Lower lobe of right lung (tissue), 2 donors: ENCODE results near the gene ULK4. TPM values are rescaled to one million over a fixed set of nuclear protein-coding genes. Genes with fewer than 3 reads are reported as not detected.

Source experiments
- ATAC-seq, 2 donors: fragments of 200-7000 bp; cut with Tn5 transposase; one replicate each; pipeline ENCODE4 v1.9.1; 2020 to 2022; ENCODE audit warnings: mild to moderate bottlenecking in 2 of 2, moderate library complexity in 2 of 2
- DNase-seq: peaks from one replicate; pipeline ENCODE4 v3.0.0-alpha.2; 2020
- H3K27ac ChIP-seq: fragments of 200-600 bp; one replicate; pipeline ENCODE4 v1.8.0; 2022
- H3K27me3 ChIP-seq: fragments of 200-600 bp; one replicate; pipeline ENCODE4 v1.8.0; 2022; ENCODE audit warnings: low read depth
- H3K36me3 ChIP-seq: fragments of 200-600 bp; one replicate; pipeline ENCODE4 v1.8.0; 2022; ENCODE audit warnings: mild to moderate bottlenecking
- H3K4me1 ChIP-seq: fragments of 200-600 bp; one replicate; pipeline ENCODE4 v1.8.0; 2022
- H3K4me3 ChIP-seq: fragments of 200-600 bp; one replicate; pipeline ENCODE4 v1.8.0; 2022; ENCODE audit warnings: mild to moderate bottlenecking
- H3K9me3 ChIP-seq: fragments of 200-600 bp; one replicate; pipeline ENCODE4 v1.8.0; 2022
- intact Hi-C: fragments of 100-400 bp; cut with DNase I; formaldehyde crosslinking; loops from one replicate; pipeline ENCODE4 v1.11.0; 2022
- total RNA-seq: library from RNA; stranded (reverse); fragmentation: NEBNext Ultra II Directional; extraction: Animal tissue kit (Norgen Biotek cat#: 25700); gene quantifications from one replicate; pipeline ENCODE4 v1.2.1, GENCODE V29; 2021
- TF ChIP-seq, protein P1 (sequence below): fragments of 200-600 bp; IDR thresholded peaks from one replicate; pipeline ENCODE4 v1.8.0; 2022; ENCODE audit warnings: antibody characterized with exemption, mild to moderate bottlenecking
- donor health status: DM: no; HTN: yes; CAD: no; lungs with severe emphysema.

ULK4 gene
- total RNA-seq, 1 donor from 2014 or later, result 11.4 TPM

DNA sequence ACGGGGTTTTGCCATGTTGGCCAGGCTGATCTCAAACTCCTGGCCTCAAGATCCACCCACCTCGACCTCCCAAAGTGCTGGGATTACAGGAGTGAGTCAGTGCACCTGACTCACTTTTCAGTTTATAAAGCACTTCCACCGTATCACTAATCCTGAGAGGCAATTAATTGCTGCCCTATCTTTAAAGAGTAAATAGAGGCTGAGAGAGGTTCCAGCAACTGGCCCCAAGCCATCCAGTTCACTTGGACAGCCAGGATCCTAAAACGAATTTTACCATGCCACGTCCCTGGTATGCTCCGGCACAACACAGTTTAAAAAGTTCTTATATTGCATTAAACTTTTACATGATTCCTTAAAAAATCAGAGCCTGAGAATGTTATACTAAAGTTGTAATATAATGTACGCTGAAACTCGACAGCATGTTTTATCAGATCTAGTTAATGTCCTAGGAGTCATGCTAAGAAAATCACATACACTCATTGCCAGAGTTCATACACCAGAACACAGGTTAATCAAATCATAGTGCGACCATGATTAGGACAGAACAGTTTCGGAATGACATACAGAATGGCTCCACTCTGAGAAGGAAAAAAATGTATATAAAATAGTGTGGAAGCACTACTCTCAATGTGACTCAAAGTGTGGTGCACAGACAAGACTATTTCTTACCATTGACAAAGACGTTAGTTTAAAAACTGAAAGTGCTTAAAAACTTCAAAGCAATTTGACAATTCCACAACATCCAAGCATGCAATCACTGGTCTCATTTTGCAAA lies 125.4 kb downstream of the ULK4 start:
- no peaks in the 10 kb centered on the region for H3K36me3 ChIP-seq
- DNase-seq, result no peak
- no peaks in the 10 kb centered on the region for H3K9me3 ChIP-seq
- H3K27ac ChIP-seq, result no peak overlapping the region
- H3K4me3 ChIP-seq, result no peak overlapping the region
- no peaks in the 10 kb centered on the region for H3K27me3 ChIP-seq
- TF ChIP-seq, protein P1, sequence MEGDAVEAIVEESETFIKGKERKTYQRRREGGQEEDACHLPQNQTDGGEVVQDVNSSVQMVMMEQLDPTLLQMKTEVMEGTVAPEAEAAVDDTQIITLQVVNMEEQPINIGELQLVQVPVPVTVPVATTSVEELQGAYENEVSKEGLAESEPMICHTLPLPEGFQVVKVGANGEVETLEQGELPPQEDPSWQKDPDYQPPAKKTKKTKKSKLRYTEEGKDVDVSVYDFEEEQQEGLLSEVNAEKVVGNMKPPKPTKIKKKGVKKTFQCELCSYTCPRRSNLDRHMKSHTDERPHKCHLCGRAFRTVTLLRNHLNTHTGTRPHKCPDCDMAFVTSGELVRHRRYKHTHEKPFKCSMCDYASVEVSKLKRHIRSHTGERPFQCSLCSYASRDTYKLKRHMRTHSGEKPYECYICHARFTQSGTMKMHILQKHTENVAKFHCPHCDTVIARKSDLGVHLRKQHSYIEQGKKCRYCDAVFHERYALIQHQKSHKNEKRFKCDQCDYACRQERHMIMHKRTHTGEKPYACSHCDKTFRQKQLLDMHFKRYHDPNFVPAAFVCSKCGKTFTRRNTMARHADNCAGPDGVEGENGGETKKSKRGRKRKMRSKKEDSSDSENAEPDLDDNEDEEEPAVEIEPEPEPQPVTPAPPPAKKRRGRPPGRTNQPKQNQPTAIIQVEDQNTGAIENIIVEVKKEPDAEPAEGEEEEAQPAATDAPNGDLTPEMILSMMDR, result no peak
- intact Hi-C loops, result no loop called here
- H3K4me1 ChIP-seq, result no peaks in the 10 kb centered on the region
- ATAC-seq, result peak in 1 of 2 donors; percentile 81

DNA sequence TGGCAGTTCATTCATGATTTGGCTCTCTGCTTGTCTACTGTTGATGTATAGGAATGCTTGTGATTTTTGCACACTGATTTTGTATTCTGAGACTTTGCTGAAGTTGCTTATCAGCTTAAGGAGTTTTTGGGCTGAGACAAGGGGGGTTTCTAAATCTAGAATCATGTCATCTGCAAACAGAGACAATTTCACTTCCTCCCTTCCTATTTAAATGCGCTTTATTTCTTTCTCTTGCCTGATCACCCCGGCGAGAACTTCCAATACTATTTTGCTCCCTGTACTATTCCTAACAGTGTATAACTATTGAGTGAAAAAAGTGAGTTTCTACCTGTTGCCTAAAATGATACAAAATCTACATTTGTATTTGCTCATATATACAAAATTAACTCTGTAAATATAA lies 128.3 kb downstream of the ULK4 start:
- no peaks in the 10 kb centered on the region for H3K9me3 ChIP-seq
- H3K27me3 ChIP-seq, result no peaks in the 10 kb centered on the region
- no peak for DNase-seq
- TF ChIP-seq, protein P1, result no peak
- intact Hi-C loops, result no loop called here
- H3K4me3 ChIP-seq, result no peak overlapping the region
- no peaks in the 10 kb centered on the region for H3K4me1 ChIP-seq
- no peak overlapping the region for H3K27ac ChIP-seq
- H3K36me3 ChIP-seq, result no peaks in the 10 kb centered on the region
- no peak for ATAC-seq

DNA sequence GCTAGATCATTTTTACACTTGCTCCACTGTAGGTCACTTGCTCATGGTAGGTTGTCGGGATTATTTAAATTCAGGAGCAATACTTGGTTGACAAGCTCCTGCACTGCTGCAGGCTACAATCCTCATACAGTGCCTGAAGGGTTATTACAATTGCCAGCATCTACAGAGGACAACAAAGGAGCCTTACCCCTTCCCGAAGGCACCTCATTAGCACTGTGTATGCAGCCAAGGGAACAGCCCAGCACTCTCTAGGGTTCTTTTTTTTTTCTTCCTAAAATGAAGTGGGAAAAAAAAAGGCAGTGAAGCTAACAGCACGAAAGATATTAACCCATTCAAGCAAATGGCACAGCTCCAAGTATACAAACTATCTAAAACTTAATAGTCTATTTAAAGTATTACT lies 142.7 kb downstream of the ULK4 start:
- Histone ChIP-seq H3K36me3 (no peaks in the 10 kb centered on the region), H3K4me3 (no peak overlapping the region), H3K9me3 (no peaks in the 10 kb centered on the region), H3K27ac (no peak overlapping the region), H3K4me1 (no peaks in the 10 kb centered on the region), H3K27me3 (no peaks in the 10 kb centered on the region)
- DNase-seq (no peak), ATAC-seq (no peak)
- intact Hi-C loops, result no loop called here
- TF ChIP-seq, protein P1, result no peak

DNA sequence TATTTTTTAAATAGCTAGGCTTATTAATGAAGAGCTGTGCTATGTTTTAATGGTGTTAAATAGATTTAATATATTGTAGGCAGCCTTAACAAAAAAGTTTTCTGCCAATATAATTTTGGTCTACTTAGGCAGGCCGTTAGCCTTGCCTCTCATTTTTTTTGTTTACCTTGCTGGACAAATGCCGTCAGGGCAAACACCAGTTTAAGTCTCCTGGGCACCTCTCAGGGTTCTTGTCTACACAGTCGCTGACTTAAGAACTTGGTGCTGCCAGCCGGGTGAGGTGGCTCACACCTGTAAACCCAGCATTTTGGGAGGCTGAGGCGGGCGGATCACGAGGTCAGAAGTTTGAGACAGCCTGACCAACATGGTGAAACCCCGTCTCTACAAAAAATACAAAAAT lies 153.3 kb downstream of the ULK4 start:
- Histone ChIP-seq H3K9me3 (no peaks in the 10 kb centered on the region), H3K27ac (no peak overlapping the region), H3K36me3 (peaks cover 3% of the 10 kb centered on the region), H3K27me3 (no peaks in the 10 kb centered on the region), H3K4me1 (no peaks in the 10 kb centered on the region), H3K4me3 (no peak overlapping the region)
- ATAC-seq (no peak), DNase-seq (no peak)
- intact Hi-C loops, result no loop called here
- TF ChIP-seq, protein P1, result no peak

DNA sequence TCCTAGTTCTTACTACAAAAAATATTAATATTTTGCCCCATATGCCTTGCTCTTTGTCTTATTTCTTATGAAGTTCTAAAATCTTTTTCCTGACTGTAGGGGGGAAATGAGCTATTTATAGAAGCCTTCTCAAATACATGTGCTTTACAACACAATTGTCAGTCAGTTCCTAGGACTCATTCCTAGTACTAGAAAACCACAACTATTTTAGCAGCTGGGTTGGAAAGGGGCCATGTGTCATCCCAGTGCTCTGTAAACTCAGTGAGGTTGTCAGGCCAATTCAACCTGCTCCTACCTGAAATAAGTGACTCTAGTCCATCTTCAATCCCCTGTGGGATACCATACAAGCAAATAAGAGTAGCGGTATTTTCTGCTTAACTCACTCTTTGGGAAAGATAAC lies 153.8 kb downstream of the ULK4 start:
- Histone ChIP-seq H3K36me3 (peaks cover 3% of the 10 kb centered on the region), H3K27me3 (no peaks in the 10 kb centered on the region), H3K4me3 (no peak overlapping the region), H3K9me3 (no peaks in the 10 kb centered on the region), H3K27ac (no peak overlapping the region), H3K4me1 (no peaks in the 10 kb centered on the region)
- DNase-seq, result no peak
- TF ChIP-seq, protein P1, result no peak
- intact Hi-C loops, result no loop called here
- no peak for ATAC-seq
